Activated T-helper 2 cell treated with anti-CD3 and anti-CD28 coated beads, Interferon-gamma antibody, Interleukin-2, Interleukin-4, amounts not matched to agents 10 μg/mL and 5 μg/mL and 100 μg/mL, durations not matched to agents 14 hours and 24 hours and 36 hours (primary cell): Measurements from ENCODE around the gene MILR1. TPM values are rescaled to one million over a fixed set of nuclear protein-coding genes. Genes with fewer than 3 reads are reported as not detected.
A peak's percentile ranks its signal among the peaks of the same experiment; 100 is the strongest.

Experiments used
- DNase-seq: peaks from one replicate; pipeline ENCODE4 v3.0.0; 2021; ENCODE audit warnings: low spot score
- H3K27ac Mint-ChIP-seq: one replicate; pipeline ENCODE4 v1.8.0; 2021; ENCODE audit warnings: mixed read lengths
- H3K27me3 Mint-ChIP-seq: one replicate; pipeline ENCODE4 v1.8.0; 2021; ENCODE audit warnings: low read depth, mixed read lengths
- H3K36me3 Mint-ChIP-seq: one replicate; pipeline ENCODE4 v1.8.0; 2021; ENCODE audit warnings: low read depth, mixed read lengths
- H3K4me1 Mint-ChIP-seq: one replicate; pipeline ENCODE4 v1.8.0; 2021; ENCODE audit warnings: low read depth, mixed read lengths
- H3K4me3 Mint-ChIP-seq: one replicate; pipeline ENCODE4 v1.8.0; 2021; ENCODE audit warnings: low read depth, mild to moderate bottlenecking, moderate library complexity, mixed read lengths
- H3K9me3 Mint-ChIP-seq: one replicate; pipeline ENCODE4 v1.8.0; 2021; ENCODE audit warnings: mixed read lengths
- intact Hi-C: fragments of 100-400 bp; cut with micrococcal nuclease; formaldehyde crosslinking; loops from one replicate; pipeline ENCODE4 v1.15.1; 2023
- total RNA-seq: library from RNA; stranded (reverse); gene quantifications from 2 replicates; pipeline ENCODE4 v1.2.3, GENCODE V29; 2022

Gene MILR1
- total RNA-seq, 1 donor from 2014 or later = 0.16 TPM

GRCh38 chr17:64503341-64503740, 54.4 kb downstream of the MILR1 start:
- DNase-seq = no peak
- Mint-ChIP-seq H3K9me3 (no peaks in the 10 kb centered on the region), H3K27me3 (no peaks in the 10 kb centered on the region), H3K4me1 (peaks cover 58% of the 10 kb centered on the region), H3K27ac (peak overlapping the region; percentile 34), H3K36me3 (peaks cover 83% of the 10 kb centered on the region), H3K4me3 (peak overlapping the region; percentile 37)
- intact Hi-C loops = loop anchor here (10.0 kb wide), 1 partner anchor 729 kb away; the partner anchor contains the start of genes CCDC47 and DDX42

- intact Hi-C loops = loop anchor here (10.0 kb wide), 1 partner anchor 729 kb away; the partner anchor contains the start of genes CCDC47 and DDX42
These were observed 55.2 kb downstream of the MILR1 start for GRCh38 chr17:64503821-64504768.

GRCh38 chr17:64504769-64505339, 55.9 kb downstream of the MILR1 start:
- intact Hi-C loops = loop anchor here (5.0 to 10.0 kb wide), 6 partner anchors 97 to 730 kb away; partner anchors contain the start of genes CCDC47, DDX42, FTSJ3 and GNA13
- Mint-ChIP-seq H3K27me3 (no peaks in the 10 kb centered on the region), H3K4me3 (peak overlapping the region; percentile 98), H3K36me3 (peaks cover 75% of the 10 kb centered on the region), H3K4me1 (peaks cover 54% of the 10 kb centered on the region), H3K27ac (peak overlapping the region; percentile 100), H3K9me3 (no peaks in the 10 kb centered on the region)
- no peak for DNase-seq

More at GRCh38 chr17:64503821-64504768, 55.2 kb downstream of the MILR1 start:
- peak overlapping the region; percentile 98 for H3K4me3 Mint-ChIP-seq
- peak overlapping the region; percentile 100 for H3K27ac Mint-ChIP-seq
- no peaks in the 10 kb centered on the region for H3K9me3 Mint-ChIP-seq
- DNase-seq = no peak
- no peaks in the 10 kb centered on the region for H3K27me3 Mint-ChIP-seq
- peaks cover 78% of the 10 kb centered on the region for H3K36me3 Mint-ChIP-seq
- H3K4me1 Mint-ChIP-seq = peaks cover 56% of the 10 kb centered on the region

- peaks cover 74% of the 10 kb centered on the region for H3K36me3 Mint-ChIP-seq
- H3K4me1 Mint-ChIP-seq = peaks cover 50% of the 10 kb centered on the region
- no peaks in the 10 kb centered on the region for H3K27me3 Mint-ChIP-seq
- peak; percentile 86 for DNase-seq
- peak overlapping the region; percentile 100 for H3K27ac Mint-ChIP-seq
- H3K9me3 Mint-ChIP-seq = no peaks in the 10 kb centered on the region
- intact Hi-C loops = loop anchor here (1.0 to 10.0 kb wide), 10 partner anchors 8 to 731 kb away; partner anchors contain the start of genes CCDC47, DDX42, FTSJ3 and GNA13
- peak overlapping the region; percentile 98 for H3K4me3 Mint-ChIP-seq
These were observed 56.7 kb downstream of the MILR1 start for GRCh38 chr17:64505340-64506200.

- Mint-ChIP-seq H3K36me3 (peaks cover 73% of the 10 kb centered on the region), H3K4me1 (peaks cover 45% of the 10 kb centered on the region), H3K27me3 (no peaks in the 10 kb centered on the region), H3K27ac (peak within 1 kb of the TSS; percentile 100), H3K4me3 (peak within 1 kb of the TSS; percentile 98), H3K9me3 (no peaks in the 10 kb centered on the region)
- intact Hi-C loops = loop anchor here (1.0 to 10.0 kb wide), 10 partner anchors 9 to 731 kb away; partner anchors contain the start of genes CCDC47, DDX42, FTSJ3 and GNA13
- peak; percentile 97 for DNase-seq
These were observed 57.3 kb downstream of the MILR1 start, which contains the start of gene DDX5 for GRCh38 chr17:64506201-64506575. TSS of gene DDX5 (minus strand) at chr17:64506289. CDS start at chr17:64506119, 170 bp downstream.

- DNase-seq = peak; percentile 95
- no peaks in the 10 kb centered on the region for H3K27me3 Mint-ChIP-seq
- intact Hi-C loops = loop anchor here (1.0 to 10.0 kb wide), 10 partner anchors 9 to 732 kb away; partner anchors contain the start of genes CCDC47, DDX42, FTSJ3 and GNA13
- peaks cover 41% of the 10 kb centered on the region for H3K4me1 Mint-ChIP-seq
- H3K4me3 Mint-ChIP-seq = peak within 1 kb of the TSS; percentile 98
- H3K9me3 Mint-ChIP-seq = no peaks in the 10 kb centered on the region
- H3K27ac Mint-ChIP-seq = peak within 1 kb of the TSS; percentile 100
- H3K36me3 Mint-ChIP-seq = peaks cover 72% of the 10 kb centered on the region
These were observed 57.9 kb downstream of the MILR1 start, which contains the start of gene CEP95 for GRCh38 chr17:64506576-64507412. TSS of gene CEP95 (plus strand) at chr17:64506977. CDS start at chr17:64507098, 121 bp downstream.

GRCh38 chr17:64507413-64507782, 58.5 kb downstream of the MILR1 start:
- DNase-seq = peak; percentile 28
- no peaks in the 10 kb centered on the region for H3K9me3 Mint-ChIP-seq
- peaks cover 69% of the 10 kb centered on the region for H3K36me3 Mint-ChIP-seq
- no peaks in the 10 kb centered on the region for H3K27me3 Mint-ChIP-seq
- H3K4me3 Mint-ChIP-seq = peak overlapping the region; percentile 98
- intact Hi-C loops = loop anchor here (2.0 to 10.0 kb wide), 9 partner anchors 65 to 733 kb away; partner anchors contain the start of genes CCDC47, DDX42, FTSJ3 and GNA13
- H3K27ac Mint-ChIP-seq = peak overlapping the region; percentile 100
- H3K4me1 Mint-ChIP-seq = peaks cover 42% of the 10 kb centered on the region

- H3K36me3 Mint-ChIP-seq = peaks cover 68% of the 10 kb centered on the region
- no peaks in the 10 kb centered on the region for H3K9me3 Mint-ChIP-seq
- H3K27me3 Mint-ChIP-seq = no peaks in the 10 kb centered on the region
- peaks cover 36% of the 10 kb centered on the region for H3K4me1 Mint-ChIP-seq
- no peak for DNase-seq
- H3K27ac Mint-ChIP-seq = no peak overlapping the region
- intact Hi-C loops = loop anchor here (5.0 to 10.0 kb wide), 6 partner anchors 94 to 734 kb away; partner anchors contain the start of genes CCDC47, DDX42, FTSJ3 and GNA13
- H3K4me3 Mint-ChIP-seq = peak overlapping the region; percentile 98
These were observed 59.8 kb downstream of the MILR1 start for GRCh38 chr17:64508683-64509082.

GRCh38 chr17:64509179-64509578, 60.3 kb downstream of the MILR1 start:
- intact Hi-C loops = loop anchor here (5.0 to 10.0 kb wide), 6 partner anchors 93 to 734 kb away; partner anchors contain the start of genes CCDC47, DDX42, FTSJ3 and GNA13
- H3K27me3 Mint-ChIP-seq = no peaks in the 10 kb centered on the region
- no peak overlapping the region for H3K27ac Mint-ChIP-seq
- H3K4me1 Mint-ChIP-seq = peaks cover 32% of the 10 kb centered on the region
- H3K4me3 Mint-ChIP-seq = peak overlapping the region; percentile 54
- DNase-seq = no peak
- H3K9me3 Mint-ChIP-seq = no peaks in the 10 kb centered on the region
- H3K36me3 Mint-ChIP-seq = peaks cover 68% of the 10 kb centered on the region

GRCh38 chr17:64515419-64515818, 66.5 kb downstream of the MILR1 start:
- Mint-ChIP-seq H3K27ac (no peak overlapping the region), H3K36me3 (peaks cover 71% of the 10 kb centered on the region), H3K4me1 (peaks cover 14% of the 10 kb centered on the region)

GRCh38 chr17:64515829-64516228, 66.9 kb downstream of the MILR1 start:
- no peaks in the 10 kb centered on the region for H3K27me3 Mint-ChIP-seq
- H3K4me1 Mint-ChIP-seq = peaks cover 14% of the 10 kb centered on the region
- no peaks in the 10 kb centered on the region for H3K9me3 Mint-ChIP-seq
- no peak overlapping the region for H3K4me3 Mint-ChIP-seq
- no peak overlapping the region for H3K27ac Mint-ChIP-seq
- intact Hi-C loops = no loop called here
- peaks cover 67% of the 10 kb centered on the region for H3K36me3 Mint-ChIP-seq
- no peak for DNase-seq

More at GRCh38 chr17:64515419-64515818, 66.5 kb downstream of the MILR1 start:
- no peak for DNase-seq
- H3K9me3 Mint-ChIP-seq = no peaks in the 10 kb centered on the region
- H3K4me3 Mint-ChIP-seq = no peak overlapping the region
- H3K27me3 Mint-ChIP-seq = no peaks in the 10 kb centered on the region
- intact Hi-C loops = no loop called here
